Uterus (tissue), 2 donors: ENCODE results near the gene ARHGEF28.

ENCODE experiments used
- CTCF ChIP-seq, 4 experiments: fragments of 200-600 bp in 2 of 4; fragments of 450-650 bp in 2 of 4; sonication (generic) in 2 of 4; IDR thresholded peaks; one replicate each; pipeline ENCODE4 v1.5.1; 2016 to 2019; ENCODE audit warnings: antibody characterized with exemption in 4 of 4, mild to moderate bottlenecking in 2 of 4, moderate library complexity in 1 of 4
- POLR2A ChIP-seq, 2 donors: fragments of 450-650 bp; IDR thresholded peaks; one replicate each; pipeline ENCODE4 v1.6.1; 2016; ENCODE audit warnings: antibody characterized with exemption in 2 of 2, mild to moderate bottlenecking in 1 of 2, moderate library complexity in 1 of 2

DNA sequence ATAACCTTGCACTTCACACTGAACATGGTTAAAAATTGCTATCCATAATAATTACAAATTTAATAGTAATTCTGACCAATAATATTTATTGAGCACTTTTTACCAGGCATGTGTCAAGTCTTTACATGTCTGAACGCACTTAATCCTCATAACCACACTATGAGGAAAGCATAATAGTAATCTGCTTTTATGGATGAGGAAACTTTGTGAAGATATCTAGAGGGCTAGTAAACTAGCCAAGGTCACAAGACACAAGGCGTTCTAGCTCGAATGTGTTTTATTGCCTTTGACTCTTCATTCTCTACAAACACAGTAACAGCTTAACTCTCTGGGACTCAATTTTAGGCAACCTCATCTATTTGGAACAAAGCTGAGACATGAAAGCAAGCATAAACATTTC lies 205.1 kb downstream of the ARHGEF28 start:
- TF ChIP-seq CTCF (IDR thresholded peaks at IDR 0.05) (no peak), POLR2A (IDR thresholded peaks at IDR 0.05) (no peak)
